ENCODE results near the gene GM2A. TPM values are rescaled to one million over a fixed set of nuclear protein-coding genes. Genes with fewer than 3 reads are reported as not detected.
A peak's percentile ranks its signal among the peaks of the same experiment; 100 is the strongest.

GM2A gene
- total RNA-seq, 4 donors from 2014 or later, result 28.3 to 32.0 (median 30.1) TPM

- H3K27ac ChIP-seq (replicated peaks in 1 of 4), result no peak overlapping the region
- DNase-seq (ENCODE audit: extremely low spot score), result no peak
- peaks cover 0 to 10% (median 0%) of the 10 kb centered on the region in 4 donors for H3K9me3 ChIP-seq
- H3K4me3 ChIP-seq, result no peak overlapping the region
- H3K4me1 ChIP-seq, result no peaks in the 10 kb centered on the region
- TF ChIP-seq CTCF (IDR thresholded peaks at IDR 0.05) (no peak), POLR2AphosphoS5 (IDR thresholded peaks at IDR 0.05) (no peak), EP300 (IDR thresholded peaks at IDR 0.05) (no peak), POLR2A (IDR thresholded peaks at IDR 0.05; ENCODE audit: low read depth) (no peak)
- no peaks in the 10 kb centered on the region for H3K27me3 ChIP-seq
- intact Hi-C loops (cut with DNase I), result no loop called here
- H3K36me3 ChIP-seq, result no peaks in the 10 kb centered on the region
Measured at GRCh38 chr5:151310932-151311331, 57.9 kb downstream of the GM2A start.

GRCh38 chr5:151312756-151313324, 59.9 kb downstream of the GM2A start:
- TF ChIP-seq POLR2AphosphoS5 (IDR thresholded peaks at IDR 0.05), result no peak
- TF ChIP-seq EP300 (IDR thresholded peaks at IDR 0.05), result no peak
- no peak for TF ChIP-seq CTCF (IDR thresholded peaks at IDR 0.05)
- no peak for TF ChIP-seq POLR2A (IDR thresholded peaks at IDR 0.05; ENCODE audit: low read depth)
- H3K4me1 ChIP-seq, result peaks cover 0 to 3% (median 0%) of the 10 kb centered on the region in 4 donors
- intact Hi-C loops (cut with DNase I), result no loop called here
- no peak overlapping the region for H3K27ac ChIP-seq (replicated peaks in 1 of 4)
- no peak overlapping the region for H3K4me3 ChIP-seq
- DNase-seq (ENCODE audit: extremely low spot score), result no peak
- 80% methylated on average over 5 of the region's 5 CpGs for WGBS
- peaks cover 0 to 10% (median 0%) of the 10 kb centered on the region in 4 donors for H3K9me3 ChIP-seq
- H3K27me3 ChIP-seq, result no peaks in the 10 kb centered on the region
- no peaks in the 10 kb centered on the region for H3K36me3 ChIP-seq

- WGBS, result 55% methylated on average over 2 of the region's 2 CpGs
- no peak overlapping the region for H3K27ac ChIP-seq (replicated peaks in 1 of 4)
- H3K4me1 ChIP-seq, result peaks cover 0 to 3% (median 0%) of the 10 kb centered on the region in 4 donors
- H3K36me3 ChIP-seq, result no peaks in the 10 kb centered on the region
- TF ChIP-seq EP300 (IDR thresholded peaks at IDR 0.05) (no peak), CTCF (IDR thresholded peaks at IDR 0.05) (no peak), POLR2A (IDR thresholded peaks at IDR 0.05; ENCODE audit: low read depth) (no peak), POLR2AphosphoS5 (IDR thresholded peaks at IDR 0.05) (no peak)
- DNase-seq (ENCODE audit: extremely low spot score), result no peak
- no peaks in the 10 kb centered on the region for H3K27me3 ChIP-seq
- H3K9me3 ChIP-seq, result peaks cover 0 to 10% (median 0%) of the 10 kb centered on the region in 4 donors
- intact Hi-C loops (cut with DNase I), result no loop called here
- no peak overlapping the region for H3K4me3 ChIP-seq
Measured at GRCh38 chr5:151313357-151313756, 60.4 kb downstream of the GM2A start.

GRCh38 chr5:151315998-151316597, 63.1 kb downstream of the GM2A start:
- intact Hi-C loops (cut with DNase I), result no loop called here
- WGBS, result 53% methylated on average over 8 of the region's 8 CpGs
- TF ChIP-seq EP300 (IDR thresholded peaks at IDR 0.05), result no peak
- peak; percentile 74 to 94 (median 80) for TF ChIP-seq CTCF (IDR thresholded peaks at IDR 0.05)
- TF ChIP-seq POLR2AphosphoS5 (IDR thresholded peaks at IDR 0.05), result peak in 1 of 2 donors; percentile 28
- TF ChIP-seq POLR2A (IDR thresholded peaks at IDR 0.05; ENCODE audit: low read depth), result no peak

More at GRCh38 chr5:151315998-151316597, 63.1 kb downstream of the GM2A start:
- Histone ChIP-seq H3K4me3 (no peak overlapping the region), H3K27me3 (no peaks in the 10 kb centered on the region), H3K9me3 (peaks cover 0 to 6% (median 0%) of the 10 kb centered on the region in 4 donors), H3K36me3 (no peaks in the 10 kb centered on the region), H3K27ac (replicated peaks in 1 of 4) (no peak overlapping the region), H3K4me1 (peaks cover 0 to 13% (median 10%) of the 10 kb centered on the region in 4 donors)
- no peak for DNase-seq (ENCODE audit: extremely low spot score)

All from esophagus muscularis mucosa (tissue), 4 donors.